ENCODE results near the gene PEX16. TPM values are rescaled to one million over a fixed set of nuclear protein-coding genes. Genes with fewer than 3 reads are reported as not detected.
A peak's percentile ranks its signal among the peaks of the same experiment; 100 is the strongest.

PEX16 gene
- total RNA-seq, 3 donors from 2014 or later (not counting 1 experiment from before 2014, with no cell fraction given): 61.3 to 75.8 (median 67.6) TPM

- TF ChIP-seq CTCF (IDR thresholded peaks at IDR 0.05): no peak
- ATAC-seq (no peak), DNase-seq (no peak)
- H3K4me3 Mint-ChIP-seq: no peak overlapping the region
- H3K4me1 ChIP-seq (ENCODE audit: control insufficient read depth, insufficient read depth, low read length): peaks cover 56% of the 10 kb centered on the region
- no peaks in the 10 kb centered on the region for H3K36me3 ChIP-seq (ENCODE audit: control insufficient read depth, insufficient read depth, low read length)
- H3K9me3 ChIP-seq (ENCODE audit: control insufficient read depth, insufficient read depth, low read length): no peaks in the 10 kb centered on the region
- H3K36me3 Mint-ChIP-seq: no peaks in the 10 kb centered on the region
- no peak overlapping the region for H3K4me3 ChIP-seq (ENCODE audit: low read length)
- H3K9me3 Mint-ChIP-seq: no peaks in the 10 kb centered on the region
- H3K27me3 Mint-ChIP-seq (ENCODE audit: low read depth in 2 of 2): peaks cover 6 to 10% of the 10 kb centered on the region in 2 donors
- peaks cover 7% of the 10 kb centered on the region for H3K27me3 ChIP-seq (ENCODE audit: control insufficient read depth, insufficient read depth, low read length)
- intact Hi-C loops (cut with micrococcal nuclease): no loop called here
- WGBS (ENCODE audit: insufficient coverage): 98% methylated on average over 6 of the region's 6 CpGs
- no peak overlapping the region for H3K27ac ChIP-seq (ENCODE audit: low read length)
- peaks cover 18 to 29% of the 10 kb centered on the region in 2 donors for H3K4me1 Mint-ChIP-seq
- no peak overlapping the region for H3K27ac Mint-ChIP-seq
Measured at GRCh38 chr11:45924927-45925326, 7.2 kb upstream of the PEX16 start.

- WGBS (ENCODE audit: insufficient coverage): 84% methylated on average over 22 of the region's 22 CpGs
- Histone ChIP-seq H3K4me1 (ENCODE audit: control insufficient read depth, insufficient read depth, low read length) (peaks cover 56% of the 10 kb centered on the region), H3K9me3 (ENCODE audit: control insufficient read depth, insufficient read depth, low read length) (no peaks in the 10 kb centered on the region), H3K4me3 (ENCODE audit: low read length) (no peak overlapping the region), H3K27ac (ENCODE audit: low read length) (no peak overlapping the region), H3K36me3 (ENCODE audit: control insufficient read depth, insufficient read depth, low read length) (no peaks in the 10 kb centered on the region), H3K27me3 (ENCODE audit: control insufficient read depth, insufficient read depth, low read length) (peaks cover 7% of the 10 kb centered on the region)
- peak overlapping the region; percentile 75 for H3K4me3 Mint-ChIP-seq
- no peak for ATAC-seq
- peaks cover 6 to 10% of the 10 kb centered on the region in 2 donors for H3K27me3 Mint-ChIP-seq (ENCODE audit: low read depth in 2 of 2)
- H3K9me3 Mint-ChIP-seq: no peaks in the 10 kb centered on the region
- intact Hi-C loops (cut with micrococcal nuclease): no loop called here
- peak in 1 of 2 donors; percentile 6 for DNase-seq
- no peak for TF ChIP-seq CTCF (IDR thresholded peaks at IDR 0.05)
- H3K27ac Mint-ChIP-seq: peak overlapping the region in 1 of 2 donors; percentile 21
- H3K36me3 Mint-ChIP-seq: no peaks in the 10 kb centered on the region
- H3K4me1 Mint-ChIP-seq: peaks cover 14 to 24% of the 10 kb centered on the region in 2 donors
Measured at GRCh38 chr11:45924036-45924915, 6.6 kb upstream of the PEX16 start.

GRCh38 chr11:45922425-45923082, 4.9 kb upstream of the PEX16 start, which contains the start of gene LARGE2:
TSS of gene LARGE2 (plus strand) at chr11:45922656. CDS start at chr11:45922883, 227 bp downstream.
- Mint-ChIP-seq H3K36me3 (no peaks in the 10 kb centered on the region), H3K4me3 (peak within 1 kb of the TSS; percentile 87), H3K27me3 (ENCODE audit: low read depth in 2 of 2) (peaks cover 6 to 10% of the 10 kb centered on the region in 2 donors), H3K27ac (peak within 1 kb of the TSS in 1 of 2 donors; percentile 57), H3K4me1 (peaks cover 27 to 39% of the 10 kb centered on the region in 2 donors), H3K9me3 (no peaks in the 10 kb centered on the region)
- Histone ChIP-seq H3K27me3 (ENCODE audit: control insufficient read depth, insufficient read depth, low read length) (peaks cover 7% of the 10 kb centered on the region), H3K9me3 (ENCODE audit: control insufficient read depth, insufficient read depth, low read length) (no peaks in the 10 kb centered on the region), H3K4me3 (ENCODE audit: low read length) (peak within 1 kb of the TSS; percentile 26), H3K27ac (ENCODE audit: low read length) (no peak within 1 kb of the TSS), H3K4me1 (ENCODE audit: control insufficient read depth, insufficient read depth, low read length) (peaks cover 51% of the 10 kb centered on the region), H3K36me3 (ENCODE audit: control insufficient read depth, insufficient read depth, low read length) (no peaks in the 10 kb centered on the region)
- DNase-seq (peak; percentile 16 to 54), ATAC-seq (no peak)
- intact Hi-C loops (cut with micrococcal nuclease): no loop called here
- no peak for TF ChIP-seq CTCF (IDR thresholded peaks at IDR 0.05)
- 2% methylated on average over 73 of the region's 73 CpGs for WGBS (ENCODE audit: insufficient coverage)
